Osteocyte (in vitro differentiated cells): ENCODE results near the gene SLC4A2. TPM values are rescaled to one million over a fixed set of nuclear protein-coding genes. Genes with fewer than 3 reads are reported as not detected.
"Not testable (repeated sequence)": the region's sequence is repeated elsewhere in the genome, so short reads cannot be mapped to it uniquely, and the experiment has no call there.

Experiments used
- DNase-seq: peaks from one replicate; pipeline ENCODE4 v3.0.0; 2021; ENCODE audit warnings: mixed read lengths; ENCODE audit not compliant: unreplicated experiment; ENCODE audit errors: extremely low spot score
- H3K27ac Mint-ChIP-seq: one replicate; pipeline ENCODE4 v1.8.0; 2021; ENCODE audit warnings: mild to moderate bottlenecking, mixed read lengths; ENCODE audit not compliant: unreplicated experiment
- H3K27me3 Mint-ChIP-seq: one replicate; pipeline ENCODE4 v1.8.0; 2021; ENCODE audit warnings: mixed read lengths; ENCODE audit not compliant: unreplicated experiment
- H3K36me3 Mint-ChIP-seq: one replicate; pipeline ENCODE4 v1.8.0; 2021; ENCODE audit warnings: mixed read lengths; ENCODE audit not compliant: unreplicated experiment
- H3K4me1 Mint-ChIP-seq: one replicate; pipeline ENCODE4 v1.8.0; 2021; ENCODE audit warnings: mixed read lengths; ENCODE audit not compliant: unreplicated experiment
- H3K4me3 Mint-ChIP-seq: one replicate; pipeline ENCODE4 v1.8.0; 2021; ENCODE audit warnings: mild to moderate bottlenecking, moderate library complexity, mixed read lengths; ENCODE audit not compliant: unreplicated experiment
- H3K9me3 Mint-ChIP-seq: one replicate; pipeline ENCODE4 v1.8.0; 2021; ENCODE audit warnings: mixed read lengths; ENCODE audit not compliant: unreplicated experiment
- total RNA-seq: library from RNA; stranded (reverse); gene quantifications from 2 replicates; pipeline ENCODE4 v1.2.1, GENCODE V29; 2021
- TF ChIP-seq, protein P1 (sequence below): fragments of 200-600 bp; sonication (generic); IDR thresholded peaks from 2 replicates; pipeline ENCODE4 v1.5.0; 2021; ENCODE audit warnings: antibody characterized with exemption, mild to moderate bottlenecking, moderate library complexity

Gene SLC4A2
- total RNA-seq, 1 donor from 2014 or later, result 289 TPM

DNA sequence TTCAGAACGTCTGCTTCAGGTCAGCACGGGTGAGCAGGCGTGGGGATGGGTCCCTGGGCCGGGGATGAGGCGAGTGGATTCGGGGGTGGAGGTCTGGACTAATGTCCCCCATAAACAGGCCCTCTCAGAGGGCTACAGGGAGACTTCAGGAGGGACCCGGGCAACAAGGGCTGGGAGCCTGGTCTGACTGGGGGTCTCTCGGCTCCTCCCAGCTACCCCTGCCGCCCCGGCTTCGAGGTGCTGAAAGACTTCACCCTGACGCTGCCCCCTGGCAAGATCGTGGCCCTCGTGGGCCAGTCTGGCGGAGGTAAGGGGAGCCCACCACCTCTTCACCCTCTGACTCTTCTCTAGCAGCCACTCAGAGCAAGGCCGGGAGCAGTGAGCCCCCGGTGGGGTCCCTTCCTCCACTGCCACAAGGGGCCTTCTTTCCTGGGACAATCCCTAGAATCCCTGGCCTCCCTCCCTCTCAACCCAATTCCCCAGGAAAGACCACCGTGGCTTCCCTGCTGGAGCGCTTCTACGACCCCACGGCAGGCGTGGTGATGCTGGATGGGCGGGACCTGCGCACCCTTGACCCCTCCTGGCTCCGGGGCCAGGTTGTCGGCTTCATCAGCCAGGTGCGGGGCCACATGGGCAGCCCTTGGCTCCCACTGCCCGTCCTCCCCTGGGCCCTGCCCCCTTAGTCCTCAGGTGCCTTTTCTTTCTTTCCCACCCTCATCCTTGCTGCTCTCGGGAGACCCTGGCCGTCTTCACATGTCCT, 18.6 kb upstream of the SLC4A2 start:
- Mint-ChIP-seq H3K27me3 (no peaks in the 10 kb centered on the region), H3K27ac (no peak overlapping the region), H3K4me3 (no peak overlapping the region), H3K4me1 (peaks cover 20% of the 10 kb centered on the region), H3K9me3 (no peaks in the 10 kb centered on the region), H3K36me3 (peaks cover 5% of the 10 kb centered on the region)
- TF ChIP-seq, protein P1, sequence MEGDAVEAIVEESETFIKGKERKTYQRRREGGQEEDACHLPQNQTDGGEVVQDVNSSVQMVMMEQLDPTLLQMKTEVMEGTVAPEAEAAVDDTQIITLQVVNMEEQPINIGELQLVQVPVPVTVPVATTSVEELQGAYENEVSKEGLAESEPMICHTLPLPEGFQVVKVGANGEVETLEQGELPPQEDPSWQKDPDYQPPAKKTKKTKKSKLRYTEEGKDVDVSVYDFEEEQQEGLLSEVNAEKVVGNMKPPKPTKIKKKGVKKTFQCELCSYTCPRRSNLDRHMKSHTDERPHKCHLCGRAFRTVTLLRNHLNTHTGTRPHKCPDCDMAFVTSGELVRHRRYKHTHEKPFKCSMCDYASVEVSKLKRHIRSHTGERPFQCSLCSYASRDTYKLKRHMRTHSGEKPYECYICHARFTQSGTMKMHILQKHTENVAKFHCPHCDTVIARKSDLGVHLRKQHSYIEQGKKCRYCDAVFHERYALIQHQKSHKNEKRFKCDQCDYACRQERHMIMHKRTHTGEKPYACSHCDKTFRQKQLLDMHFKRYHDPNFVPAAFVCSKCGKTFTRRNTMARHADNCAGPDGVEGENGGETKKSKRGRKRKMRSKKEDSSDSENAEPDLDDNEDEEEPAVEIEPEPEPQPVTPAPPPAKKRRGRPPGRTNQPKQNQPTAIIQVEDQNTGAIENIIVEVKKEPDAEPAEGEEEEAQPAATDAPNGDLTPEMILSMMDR, result no peak
- DNase-seq, result no peak

DNA sequence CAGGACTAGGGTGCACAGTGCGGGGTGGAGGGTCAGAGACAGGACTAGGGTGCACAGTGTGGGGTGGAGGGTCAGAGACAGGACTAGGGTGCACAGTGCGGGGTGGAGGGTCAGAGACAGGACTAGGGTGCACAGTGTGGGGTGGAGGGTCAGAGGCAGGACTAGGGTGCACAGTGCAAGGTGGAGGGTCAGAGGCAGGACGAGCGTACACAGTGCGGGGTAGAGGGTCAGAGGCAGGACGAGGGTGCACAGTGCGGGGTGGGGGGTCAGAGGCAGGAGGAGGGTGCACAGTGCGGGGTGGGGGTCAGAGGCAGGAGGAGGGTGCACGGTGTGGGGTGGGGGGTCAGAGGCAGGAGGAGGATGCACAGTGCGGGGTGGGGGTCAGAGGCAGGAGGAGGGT, 15.9 kb upstream of the SLC4A2 start:
- not testable (repeated sequence) for H3K27me3 Mint-ChIP-seq, H3K9me3 Mint-ChIP-seq, H3K27ac Mint-ChIP-seq, DNase-seq, H3K4me3 Mint-ChIP-seq, H3K36me3 Mint-ChIP-seq
- peaks cover 36% of the 10 kb centered on the region for H3K4me1 Mint-ChIP-seq

DNA sequence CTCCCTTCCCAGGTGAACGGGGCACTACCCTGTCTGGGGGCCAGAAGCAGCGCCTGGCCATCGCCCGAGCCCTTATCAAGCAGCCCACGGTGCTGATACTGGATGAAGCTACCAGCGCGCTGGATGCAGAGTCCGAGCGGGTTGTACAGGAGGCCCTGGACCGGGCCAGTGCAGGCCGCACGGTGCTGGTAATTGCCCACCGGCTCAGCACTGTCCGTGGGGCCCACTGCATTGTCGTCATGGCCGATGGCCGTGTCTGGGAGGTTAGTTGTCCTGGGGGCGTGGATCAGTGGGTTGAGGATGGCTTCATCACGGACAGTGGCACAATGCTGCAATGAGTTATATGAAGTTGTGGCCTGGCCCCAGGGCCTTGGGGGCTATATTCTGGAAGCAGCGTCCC, 15.4 kb upstream of the SLC4A2 start:
- Mint-ChIP-seq H3K27me3 (no peaks in the 10 kb centered on the region), H3K27ac (no peak overlapping the region), H3K4me3 (no peak overlapping the region), H3K36me3 (peaks cover 7% of the 10 kb centered on the region), H3K4me1 (peaks cover 31% of the 10 kb centered on the region), H3K9me3 (no peaks in the 10 kb centered on the region)
- DNase-seq, result no peak
- TF ChIP-seq, protein P1, result no peak

DNA sequence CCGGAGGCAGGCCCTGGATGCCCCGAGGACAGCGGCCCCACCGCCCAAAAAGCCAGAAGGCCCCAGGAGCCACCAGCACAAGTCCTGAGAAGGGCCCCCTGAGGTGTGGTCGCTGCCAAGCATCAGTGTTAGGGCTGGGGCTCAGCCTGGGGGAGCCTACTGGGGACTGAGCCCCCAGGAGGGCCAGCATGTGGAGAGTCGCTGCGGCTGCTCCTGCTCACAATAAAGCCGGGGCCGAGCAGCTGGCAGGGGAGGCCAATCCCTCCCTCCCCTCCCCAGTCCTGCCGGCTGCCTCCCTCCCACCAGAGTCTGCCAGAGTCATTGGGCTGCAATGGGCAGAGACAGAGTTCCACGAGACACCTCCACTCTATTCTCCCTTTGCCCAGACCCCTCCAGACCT, 14.1 kb upstream of the SLC4A2 start:
- Mint-ChIP-seq H3K4me1 (peaks cover 19% of the 10 kb centered on the region), H3K4me3 (no peak overlapping the region), H3K36me3 (peaks cover 7% of the 10 kb centered on the region), H3K9me3 (no peaks in the 10 kb centered on the region), H3K27me3 (no peaks in the 10 kb centered on the region), H3K27ac (no peak overlapping the region)
- TF ChIP-seq, protein P1, result no peak
- DNase-seq, result no peak

DNA sequence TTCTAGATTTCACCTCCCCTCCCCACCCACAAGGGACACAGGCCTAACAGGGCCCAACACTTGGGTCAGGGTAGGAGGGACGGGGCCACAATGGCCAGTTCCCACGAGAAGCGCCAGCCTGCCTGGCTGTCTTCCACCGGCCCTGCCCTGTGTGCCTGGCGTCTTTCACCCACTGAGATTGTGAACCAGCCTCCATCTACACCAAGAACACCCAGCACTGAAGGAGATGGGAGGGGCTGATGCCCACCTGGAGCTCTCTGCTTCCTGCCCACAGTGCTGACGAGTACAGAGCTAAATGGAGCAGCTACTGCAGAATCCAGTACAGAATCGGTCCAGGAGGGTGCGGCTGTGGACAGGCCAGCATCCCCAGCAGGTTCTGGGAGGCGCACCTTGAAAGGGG, 13.4 kb upstream of the SLC4A2 start:
- H3K4me3 Mint-ChIP-seq, result no peak overlapping the region
- DNase-seq, result no peak
- H3K36me3 Mint-ChIP-seq, result peaks cover 7% of the 10 kb centered on the region
- H3K4me1 Mint-ChIP-seq, result peaks cover 19% of the 10 kb centered on the region
- no peaks in the 10 kb centered on the region for H3K27me3 Mint-ChIP-seq
- no peak overlapping the region for H3K27ac Mint-ChIP-seq
- TF ChIP-seq, protein P1, result no peak
- no peaks in the 10 kb centered on the region for H3K9me3 Mint-ChIP-seq
